GM21529 (cell line): ENCODE results near the gene SNU13.
"Not testable (repeated sequence)": the region's sequence is repeated elsewhere in the genome, so short reads cannot be mapped to it uniquely, and the experiment has no call there.

ENCODE experiments used
- ATAC-seq: cut with Tn5 transposase; IDR thresholded peaks from one replicate; pipeline ENCODE4 v1.9.1; 2021; ENCODE audit not compliant: unreplicated experiment

SNU13 gene

DNA sequence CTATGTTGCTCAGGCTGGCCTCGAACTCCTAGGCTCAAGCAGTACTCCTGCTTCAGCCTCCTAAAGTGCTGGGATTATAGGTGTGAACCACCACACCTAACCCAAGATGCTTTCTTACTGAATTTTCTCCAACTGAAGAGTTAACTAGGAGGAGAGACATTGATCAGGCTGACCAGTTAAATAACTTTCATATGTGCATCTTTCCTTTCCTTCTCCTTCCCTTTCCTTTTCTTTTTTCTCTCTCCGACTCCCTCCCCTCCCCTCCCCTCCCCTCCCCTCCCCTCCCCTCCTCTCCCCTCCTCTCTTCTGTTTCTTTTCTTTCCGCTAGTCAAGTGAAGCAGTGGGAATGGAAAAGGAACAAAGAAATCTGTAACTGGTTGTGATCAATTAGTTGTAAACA, 40.9 kb downstream of the SNU13 start:
- ATAC-seq: no peak

DNA sequence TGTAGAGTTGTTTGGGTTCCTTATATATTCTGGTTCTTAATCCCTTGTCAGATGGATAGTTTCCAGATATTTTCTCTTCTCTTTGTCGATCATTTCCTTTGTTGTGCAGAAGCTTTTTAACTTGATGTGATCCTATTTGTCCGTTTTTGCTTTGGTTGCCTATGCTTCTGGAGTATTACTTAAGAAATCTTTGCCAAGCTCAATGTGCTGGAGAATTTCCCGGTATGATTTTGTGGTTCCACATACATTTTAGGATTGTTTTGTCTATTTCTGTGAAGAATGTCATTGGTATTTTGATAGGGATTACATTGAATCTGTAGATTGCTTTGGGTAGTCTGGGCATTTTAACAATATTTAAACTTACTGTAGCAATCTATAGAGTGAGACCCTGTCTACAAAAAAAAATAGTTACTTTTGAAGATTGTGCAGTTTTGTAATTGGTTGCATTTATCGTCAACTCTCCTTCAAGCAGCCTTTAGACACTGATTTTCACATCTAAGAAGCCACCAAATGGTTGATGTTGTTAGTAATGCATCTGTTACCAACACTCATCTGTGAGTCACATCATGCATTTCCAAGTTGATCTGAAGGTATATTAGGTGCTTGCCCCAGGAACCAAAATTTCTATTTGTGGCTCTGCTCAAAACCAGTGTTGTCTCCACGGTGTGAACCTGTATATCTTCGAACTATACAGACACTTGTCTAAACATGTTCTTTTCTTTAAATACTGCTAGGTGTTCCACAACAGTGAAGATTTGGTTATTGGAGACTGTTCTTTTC, 46.1 kb downstream of the SNU13 start:
- no peak for ATAC-seq

DNA sequence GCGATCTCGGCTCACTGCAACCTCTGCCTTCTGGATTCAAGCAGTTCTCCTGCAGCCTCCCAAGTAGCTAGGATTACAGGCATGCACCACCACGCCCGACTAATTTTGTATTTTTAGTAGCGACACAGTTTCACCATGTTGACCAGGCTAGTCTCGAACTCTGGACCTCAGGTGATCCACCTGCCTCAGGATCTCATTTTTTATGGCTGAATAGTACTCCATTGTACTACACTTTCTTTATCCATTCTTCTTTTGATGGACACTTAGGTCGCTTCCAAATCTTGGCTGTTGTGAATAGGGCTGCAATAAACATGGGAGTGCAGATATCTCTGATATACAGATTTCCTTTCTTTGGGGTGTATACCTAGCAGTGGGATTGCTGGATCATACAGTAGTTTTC, 46.8 kb downstream of the SNU13 start:
- no peak for ATAC-seq

DNA sequence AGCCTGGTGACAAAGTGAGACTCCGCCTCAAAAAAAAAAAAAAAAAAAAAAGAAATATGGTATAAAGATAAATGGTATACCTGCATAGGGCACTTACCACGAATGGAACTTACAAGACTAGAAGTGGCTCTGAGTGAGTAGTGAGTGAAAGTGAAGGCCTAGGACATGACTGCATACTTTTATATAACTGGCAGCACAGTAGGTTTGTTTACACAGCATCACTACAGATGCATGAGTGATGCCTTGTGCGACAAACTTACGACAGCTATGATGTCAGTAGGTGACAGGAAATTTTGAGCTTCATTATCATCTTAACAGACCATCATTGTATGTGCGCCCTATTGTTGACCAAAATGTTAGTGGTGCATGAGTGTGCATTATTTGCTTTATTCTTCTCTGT, 49.9 kb downstream of the SNU13 start:
- ATAC-seq: no peak

DNA sequence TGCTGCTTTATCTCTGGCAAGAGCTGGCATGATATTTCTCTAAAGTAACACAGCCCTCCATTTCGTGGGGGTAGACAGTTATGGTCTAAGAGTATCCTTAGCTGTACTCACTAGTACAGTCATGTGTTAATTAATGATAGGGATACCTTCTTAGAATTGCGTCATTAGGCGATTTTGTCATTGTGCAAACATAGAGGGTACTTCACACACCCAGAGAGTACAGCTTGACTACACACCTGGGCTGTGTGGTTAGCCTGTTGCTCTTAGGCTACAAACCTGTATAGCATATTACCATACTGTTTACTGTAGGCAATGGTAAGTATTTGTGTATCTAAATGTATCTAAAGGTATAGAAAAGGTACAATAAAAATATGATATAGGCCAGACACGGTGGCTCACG, 50.5 kb downstream of the SNU13 start:
- no peak for ATAC-seq

DNA sequence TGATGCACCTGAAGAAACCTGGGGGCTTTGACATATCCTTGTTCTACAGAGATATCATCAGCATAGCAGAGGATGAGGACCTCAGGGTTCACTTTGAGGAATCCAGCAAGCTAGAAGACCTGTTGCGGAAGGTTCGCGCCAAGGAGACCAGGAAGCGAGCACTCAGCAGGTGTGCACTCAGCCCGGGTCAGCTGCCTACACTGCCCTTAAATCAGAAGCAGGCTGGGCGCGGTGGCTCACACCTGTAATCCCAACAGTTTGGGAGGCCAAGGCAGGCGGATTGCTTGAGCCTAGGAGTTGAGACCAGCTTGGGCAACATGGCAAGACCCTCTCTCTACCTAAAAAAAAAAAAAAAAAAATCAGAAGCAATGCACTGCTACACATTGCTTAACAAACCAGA, 51.0 kb downstream of the SNU13 start:
- not testable (repeated sequence) for ATAC-seq

DNA sequence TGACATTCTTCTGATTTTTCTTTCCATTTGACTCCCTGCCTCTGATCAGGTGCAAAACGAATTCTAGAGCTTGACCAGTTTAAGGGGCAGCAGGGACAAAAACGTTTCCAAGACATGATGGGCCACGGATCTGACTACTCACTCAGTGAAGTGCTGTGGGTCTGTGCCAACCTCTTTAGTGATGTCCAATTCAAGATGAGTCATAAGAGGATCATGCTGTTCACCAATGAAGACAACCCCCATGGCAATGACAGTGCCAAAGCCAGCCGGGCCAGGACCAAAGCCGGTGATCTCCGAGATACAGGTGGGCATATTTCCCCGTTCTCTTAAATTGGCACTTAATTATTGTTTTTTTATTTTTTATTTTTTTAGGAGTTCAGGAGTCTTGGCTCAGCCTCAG, 52.2 kb downstream of the SNU13 start:
- ATAC-seq: no peak

DNA sequence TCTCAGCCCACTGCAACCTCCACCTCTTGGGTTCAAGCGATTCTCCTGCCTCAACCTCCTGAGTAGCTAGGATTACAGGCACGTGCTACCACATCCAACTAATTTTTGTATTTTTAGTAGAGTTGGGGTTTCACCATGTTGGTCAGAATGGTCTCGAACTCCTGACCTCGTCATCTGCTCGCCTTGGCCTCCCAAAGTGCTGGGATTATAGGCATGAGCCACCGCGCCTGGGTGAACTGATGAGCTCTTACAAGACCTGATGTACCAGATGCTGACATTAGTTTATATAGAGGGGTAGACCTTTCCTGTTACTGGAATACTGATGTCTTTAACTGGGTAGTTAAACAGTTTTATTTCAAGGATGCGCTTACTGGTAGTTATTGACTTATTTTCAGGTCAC, 54.1 kb downstream of the SNU13 start:
- ATAC-seq: not testable (repeated sequence)

- not testable (repeated sequence) for ATAC-seq
Measured at GRCh38 chr22:41631615-41632014, 57.1 kb downstream of the SNU13 start.

DNA sequence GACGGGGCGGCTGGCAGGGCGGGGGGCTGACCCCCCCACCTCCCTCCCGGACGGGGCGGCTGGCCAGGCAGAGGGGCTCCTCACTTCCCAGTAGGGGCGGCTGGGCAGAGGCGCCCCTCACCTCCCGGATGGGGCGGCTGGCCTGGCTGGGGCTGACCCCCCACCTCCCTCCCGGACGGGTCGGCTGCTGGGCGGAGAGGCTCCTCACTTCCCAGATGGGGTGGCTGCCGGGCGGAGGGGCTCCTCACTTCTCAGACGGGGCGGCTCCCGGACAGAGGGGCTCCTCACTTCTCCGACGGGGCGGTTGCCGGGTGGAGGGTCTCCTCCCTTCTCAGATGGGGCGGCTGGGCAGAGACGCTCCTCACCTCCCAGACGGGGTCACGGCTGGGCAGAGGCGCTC, 57.6 kb downstream of the SNU13 start:
- not testable (repeated sequence) for ATAC-seq

DNA sequence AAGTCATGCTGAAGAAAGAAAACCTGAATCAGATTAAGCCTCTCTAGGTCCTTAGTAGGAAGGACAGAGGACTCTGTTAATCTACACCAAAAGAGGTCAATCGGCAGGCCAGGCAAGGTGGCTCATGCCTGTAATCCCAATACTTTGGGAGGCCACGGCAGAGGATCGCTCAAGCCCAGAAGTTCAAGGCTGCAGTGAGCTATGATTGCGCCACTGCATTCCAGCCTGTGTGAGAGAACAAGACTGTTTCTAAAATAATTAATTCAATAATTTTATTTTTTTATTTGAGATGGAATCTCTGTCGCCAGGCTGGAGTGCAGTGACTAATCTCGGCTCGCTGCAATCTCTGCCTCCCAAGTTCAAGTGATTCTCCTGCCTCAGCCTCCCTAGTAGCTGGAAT, 63.1 kb downstream of the SNU13 start:
- ATAC-seq: no peak
